Ishikawa (cell line): ENCODE data around the gene ZNF557.

Experiments used
- CEBPB ChIP-seq: IDR thresholded peaks from 2 replicates; pipeline ENCODE4 v1.6.1; 2012
- CREB1 ChIP-seq: IDR thresholded peaks from 2 replicates; pipeline ENCODE4 v1.6.1; 2012; ENCODE audit warnings: low read depth
- EGR1 ChIP-seq: IDR thresholded peaks from 2 replicates; pipeline ENCODE4 v1.6.1; 2012
- EP300 ChIP-seq: IDR thresholded peaks from 2 replicates; pipeline ENCODE4 v1.6.1; 2012; ENCODE audit warnings: borderline replicate concordance
- FOXM1 ChIP-seq: IDR thresholded peaks from 2 replicates; pipeline ENCODE4 v1.6.1; 2012; ENCODE audit warnings: low read depth, borderline replicate concordance
- MAX ChIP-seq: IDR thresholded peaks from 2 replicates; pipeline ENCODE4 v1.6.1; 2012
- NFIC ChIP-seq: IDR thresholded peaks from 2 replicates; pipeline ENCODE4 v1.6.1; 2012
- RAD21 ChIP-seq: IDR thresholded peaks from 2 replicates; pipeline ENCODE4 v1.6.1; 2012; ENCODE audit warnings: low read depth
- TAF1 ChIP-seq: IDR thresholded peaks from 2 replicates; pipeline ENCODE4 v1.6.1; 2012; ENCODE audit warnings: low read depth, mild to moderate bottlenecking
- TCF12 ChIP-seq: IDR thresholded peaks from 2 replicates; pipeline ENCODE4 v1.6.1; 2012; ENCODE audit warnings: low read depth
- TEAD4 ChIP-seq: IDR thresholded peaks from 2 replicates; pipeline ENCODE4 v1.6.1; 2012
- YY1 ChIP-seq: IDR thresholded peaks from 2 replicates; pipeline ENCODE4 v1.6.1; 2012; ENCODE audit warnings: low read depth
- ZBTB7A ChIP-seq: IDR thresholded peaks from 2 replicates; pipeline ENCODE4 v1.6.1; 2012; ENCODE audit warnings: low read depth
- TF ChIP-seq, protein P1 (sequence below): IDR thresholded peaks from 2 replicates; pipeline ENCODE4 v1.6.1; 2012
- TF ChIP-seq, protein P2 (sequence below): IDR thresholded peaks from 2 replicates; pipeline ENCODE4 v1.6.1; 2012; ENCODE audit warnings: low read depth, mild to moderate bottlenecking

The ZNF557 gene

DNA sequence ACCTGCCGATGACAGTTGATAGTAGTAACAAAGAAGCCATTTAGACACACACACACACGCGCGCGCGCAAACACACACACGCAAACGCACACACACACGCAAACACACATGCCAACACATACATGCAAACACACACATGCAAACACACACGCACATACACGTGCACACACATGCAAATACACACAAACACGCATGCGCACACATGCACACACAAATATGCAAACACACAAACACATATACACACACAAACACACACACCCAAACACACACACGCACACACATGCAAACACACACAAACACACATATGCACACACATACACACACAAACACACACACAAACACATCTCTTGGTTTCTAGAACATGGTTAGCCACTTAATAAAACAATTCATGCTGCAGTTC lies 50.1 kb downstream of the ZNF557 start:
- TF ChIP-seq MAX, result no peak
- TF ChIP-seq YY1, result no peak
- TF ChIP-seq FOXM1, result no peak
- no peak for TF ChIP-seq EP300
- TF ChIP-seq TAF1, result no peak
- no peak for TF ChIP-seq TEAD4
- TF ChIP-seq ZBTB7A, result no peak
- TF ChIP-seq, protein P1, sequence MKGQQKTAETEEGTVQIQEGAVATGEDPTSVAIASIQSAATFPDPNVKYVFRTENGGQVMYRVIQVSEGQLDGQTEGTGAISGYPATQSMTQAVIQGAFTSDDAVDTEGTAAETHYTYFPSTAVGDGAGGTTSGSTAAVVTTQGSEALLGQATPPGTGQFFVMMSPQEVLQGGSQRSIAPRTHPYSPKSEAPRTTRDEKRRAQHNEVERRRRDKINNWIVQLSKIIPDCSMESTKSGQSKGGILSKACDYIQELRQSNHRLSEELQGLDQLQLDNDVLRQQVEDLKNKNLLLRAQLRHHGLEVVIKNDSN, result no peak

GRCh38 chr19:7120499-7120898 lies 51.0 kb downstream of the ZNF557 start:
- TF ChIP-seq, protein P2, sequence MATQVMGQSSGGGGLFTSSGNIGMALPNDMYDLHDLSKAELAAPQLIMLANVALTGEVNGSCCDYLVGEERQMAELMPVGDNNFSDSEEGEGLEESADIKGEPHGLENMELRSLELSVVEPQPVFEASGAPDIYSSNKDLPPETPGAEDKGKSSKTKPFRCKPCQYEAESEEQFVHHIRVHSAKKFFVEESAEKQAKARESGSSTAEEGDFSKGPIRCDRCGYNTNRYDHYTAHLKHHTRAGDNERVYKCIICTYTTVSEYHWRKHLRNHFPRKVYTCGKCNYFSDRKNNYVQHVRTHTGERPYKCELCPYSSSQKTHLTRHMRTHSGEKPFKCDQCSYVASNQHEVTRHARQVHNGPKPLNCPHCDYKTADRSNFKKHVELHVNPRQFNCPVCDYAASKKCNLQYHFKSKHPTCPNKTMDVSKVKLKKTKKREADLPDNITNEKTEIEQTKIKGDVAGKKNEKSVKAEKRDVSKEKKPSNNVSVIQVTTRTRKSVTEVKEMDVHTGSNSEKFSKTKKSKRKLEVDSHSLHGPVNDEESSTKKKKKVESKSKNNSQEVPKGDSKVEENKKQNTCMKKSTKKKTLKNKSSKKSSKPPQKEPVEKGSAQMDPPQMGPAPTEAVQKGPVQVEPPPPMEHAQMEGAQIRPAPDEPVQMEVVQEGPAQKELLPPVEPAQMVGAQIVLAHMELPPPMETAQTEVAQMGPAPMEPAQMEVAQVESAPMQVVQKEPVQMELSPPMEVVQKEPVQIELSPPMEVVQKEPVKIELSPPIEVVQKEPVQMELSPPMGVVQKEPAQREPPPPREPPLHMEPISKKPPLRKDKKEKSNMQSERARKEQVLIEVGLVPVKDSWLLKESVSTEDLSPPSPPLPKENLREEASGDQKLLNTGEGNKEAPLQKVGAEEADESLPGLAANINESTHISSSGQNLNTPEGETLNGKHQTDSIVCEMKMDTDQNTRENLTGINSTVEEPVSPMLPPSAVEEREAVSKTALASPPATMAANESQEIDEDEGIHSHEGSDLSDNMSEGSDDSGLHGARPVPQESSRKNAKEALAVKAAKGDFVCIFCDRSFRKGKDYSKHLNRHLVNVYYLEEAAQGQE, result no peak
- TF ChIP-seq TCF12 (no peak), EGR1 (no peak), TEAD4 (no peak), YY1 (no peak), FOXM1 (no peak), CEBPB (no peak), RAD21 (no peak), EP300 (no peak), TAF1 (no peak)
- TF ChIP-seq, protein P1, result no peak

DNA sequence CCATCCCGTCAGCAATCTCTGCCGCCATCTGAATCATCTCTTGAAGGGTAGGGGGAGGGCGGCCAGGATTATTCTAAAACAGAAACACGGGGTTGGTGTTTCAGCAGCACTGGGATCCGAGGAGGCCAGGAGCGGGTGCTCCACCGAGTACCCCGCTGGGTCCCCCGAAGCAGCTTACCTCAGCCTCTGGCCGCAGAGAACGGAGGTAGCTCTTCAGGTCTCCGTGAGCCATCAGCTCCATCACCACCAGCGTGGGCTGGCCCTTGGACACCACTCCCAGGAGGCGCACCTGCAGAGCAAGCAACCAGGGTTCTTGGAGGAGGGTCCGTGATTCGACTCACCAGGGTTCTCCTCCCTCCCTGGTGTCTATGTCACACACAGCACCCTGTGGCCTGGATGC lies 53.2 kb downstream of the ZNF557 start:
- TF ChIP-seq ZBTB7A, result no peak
- no peak for TF ChIP-seq RAD21
- TF ChIP-seq CEBPB, result no peak
- TF ChIP-seq FOXM1, result no peak
- no peak for TF ChIP-seq TAF1
- TF ChIP-seq MAX, result no peak
- no peak for TF ChIP-seq TEAD4
- no peak for TF ChIP-seq EGR1
- TF ChIP-seq CREB1, result no peak
- TF ChIP-seq, protein P2, result no peak
- no peak for TF ChIP-seq NFIC
- no peak for TF ChIP-seq YY1
- TF ChIP-seq TCF12, result no peak

- no peak for TF ChIP-seq ZBTB7A
- TF ChIP-seq MAX, result no peak
- no peak for TF ChIP-seq NFIC
- no peak for TF ChIP-seq CEBPB
- no peak for TF ChIP-seq CREB1
- TF ChIP-seq, protein P1, result no peak
- TF ChIP-seq EGR1, result no peak
These were observed 55.3 kb downstream of the ZNF557 start for GRCh38 chr19:7124782-7125181.

GRCh38 chr19:7125221-7125620 lies 55.7 kb downstream of the ZNF557 start:
- no peak for TF ChIP-seq EP300
- no peak for TF ChIP-seq FOXM1
- TF ChIP-seq TCF12, result no peak
- TF ChIP-seq, protein P2, result no peak
- TF ChIP-seq TEAD4, result no peak
- TF ChIP-seq RAD21, result no peak
- no peak for TF ChIP-seq TAF1
- TF ChIP-seq, protein P1, result no peak
- no peak for TF ChIP-seq NFIC
- TF ChIP-seq ZBTB7A, result no peak
- TF ChIP-seq CREB1, result no peak
- no peak for TF ChIP-seq YY1
